ENCODE data around the gene ARHGAP18. TPM values are rescaled to one million over a fixed set of nuclear protein-coding genes. Genes with fewer than 3 reads are reported as not detected.

Gene ARHGAP18
- total RNA-seq, 6 donors from 2014 or later: 30.4 to 56.8 (median 48.9) TPM

GRCh38 chr6:129634411-129635230 is 75.4 kb downstream of the ARHGAP18 start:
- Histone ChIP-seq H3K27ac (no peak overlapping the region), H3K27me3 (no peaks in the 10 kb centered on the region), H3K36me3 (peaks cover 0 to 25% (median 5%) of the 10 kb centered on the region in 4 donors), H3K4me3 (no peak overlapping the region), H3K9me3 (no peaks in the 10 kb centered on the region), H3K4me1 (peaks cover 0 to 28% (median 7%) of the 10 kb centered on the region in 4 donors)
- DNase-seq: no peak
- WGBS, 2 donors: 87 to 88% methylated on average over 4 of the region's 4 CpGs
- no peak for ATAC-seq (ENCODE audit: low FRiP score in 2 of 2)
- TF ChIP-seq POLR2A (IDR thresholded peaks at IDR 0.05) (no peak), EP300 (IDR thresholded peaks at IDR 0.05) (no peak), POLR2AphosphoS5 (IDR thresholded peaks at IDR 0.05) (no peak), CTCF (IDR thresholded peaks at IDR 0.05) (no peak)

GRCh38 chr6:129633529-129633928 is 76.4 kb downstream of the ARHGAP18 start:
- H3K36me3 ChIP-seq: peaks cover 0 to 36% (median 13%) of the 10 kb centered on the region in 4 donors
- peaks cover 0 to 18% (median 6%) of the 10 kb centered on the region in 4 donors for H3K4me1 ChIP-seq
- no peak for ATAC-seq (ENCODE audit: low FRiP score in 2 of 2)
- no peaks in the 10 kb centered on the region for H3K9me3 ChIP-seq
- no peak for TF ChIP-seq POLR2AphosphoS5 (IDR thresholded peaks at IDR 0.05)
- no peak for TF ChIP-seq CTCF (IDR thresholded peaks at IDR 0.05)
- no peak for TF ChIP-seq EP300 (IDR thresholded peaks at IDR 0.05)
- TF ChIP-seq POLR2A (IDR thresholded peaks at IDR 0.05): no peak
- no peak overlapping the region for H3K4me3 ChIP-seq
- H3K27ac ChIP-seq: no peak overlapping the region
- no peak for DNase-seq
- WGBS, 2 donors: 91 to 95% methylated on average over 3 of the region's 3 CpGs
- no peaks in the 10 kb centered on the region for H3K27me3 ChIP-seq

GRCh38 chr6:129632172-129632613 is 77.8 kb downstream of the ARHGAP18 start:
- peaks cover 0 to 8% (median 3%) of the 10 kb centered on the region in 4 donors for H3K4me1 ChIP-seq
- H3K36me3 ChIP-seq: peaks cover 0 to 35% (median 11%) of the 10 kb centered on the region in 4 donors
- H3K4me3 ChIP-seq: no peak overlapping the region
- TF ChIP-seq POLR2AphosphoS5 (IDR thresholded peaks at IDR 0.05): no peak
- no peaks in the 10 kb centered on the region for H3K27me3 ChIP-seq
- no peaks in the 10 kb centered on the region for H3K9me3 ChIP-seq
- no peak for ATAC-seq (ENCODE audit: low FRiP score in 2 of 2)
- DNase-seq: no peak
- no peak overlapping the region for H3K27ac ChIP-seq

GRCh38 chr6:129631070-129631469 is 78.9 kb downstream of the ARHGAP18 start:
- H3K4me3 ChIP-seq: no peak overlapping the region
- ATAC-seq (ENCODE audit: low FRiP score in 2 of 2): no peak
- peaks cover 0 to 30% (median 7%) of the 10 kb centered on the region in 4 donors for H3K36me3 ChIP-seq
- TF ChIP-seq POLR2AphosphoS5 (IDR thresholded peaks at IDR 0.05): no peak
- no peak for TF ChIP-seq CTCF (IDR thresholded peaks at IDR 0.05)
- TF ChIP-seq POLR2A (IDR thresholded peaks at IDR 0.05): no peak
- no peak for TF ChIP-seq EP300 (IDR thresholded peaks at IDR 0.05)
- no peaks in the 10 kb centered on the region for H3K9me3 ChIP-seq
- no peak for DNase-seq
- H3K4me1 ChIP-seq: peaks cover 0 to 8% (median 2%) of the 10 kb centered on the region in 4 donors
- 62 to 74% methylated on average over 3 of the region's 3 CpGs for WGBS, 2 donors
- no peaks in the 10 kb centered on the region for H3K27me3 ChIP-seq
- H3K27ac ChIP-seq: no peak overlapping the region

- H3K9me3 ChIP-seq: no peaks in the 10 kb centered on the region
- H3K27me3 ChIP-seq: no peaks in the 10 kb centered on the region
- H3K4me3 ChIP-seq: no peak overlapping the region
- no peak overlapping the region for H3K27ac ChIP-seq
- no peak for DNase-seq
- TF ChIP-seq POLR2AphosphoS5 (IDR thresholded peaks at IDR 0.05) (no peak), POLR2A (IDR thresholded peaks at IDR 0.05) (no peak), CTCF (IDR thresholded peaks at IDR 0.05) (no peak), EP300 (IDR thresholded peaks at IDR 0.05) (no peak)
- H3K36me3 ChIP-seq: peaks cover 0 to 30% (median 7%) of the 10 kb centered on the region in 4 donors
- H3K4me1 ChIP-seq: peaks cover 0 to 3% (median under 1%) of the 10 kb centered on the region in 4 donors
- no peak for ATAC-seq (ENCODE audit: low FRiP score in 2 of 2)
- 79 to 87% methylated on average over 1 of the region's 1 CpG for WGBS, 2 donors
Measured at GRCh38 chr6:129630596-129630995, 79.4 kb downstream of the ARHGAP18 start.
